ENCODE results near the gene IQGAP3.

The IQGAP3 gene

DNA sequence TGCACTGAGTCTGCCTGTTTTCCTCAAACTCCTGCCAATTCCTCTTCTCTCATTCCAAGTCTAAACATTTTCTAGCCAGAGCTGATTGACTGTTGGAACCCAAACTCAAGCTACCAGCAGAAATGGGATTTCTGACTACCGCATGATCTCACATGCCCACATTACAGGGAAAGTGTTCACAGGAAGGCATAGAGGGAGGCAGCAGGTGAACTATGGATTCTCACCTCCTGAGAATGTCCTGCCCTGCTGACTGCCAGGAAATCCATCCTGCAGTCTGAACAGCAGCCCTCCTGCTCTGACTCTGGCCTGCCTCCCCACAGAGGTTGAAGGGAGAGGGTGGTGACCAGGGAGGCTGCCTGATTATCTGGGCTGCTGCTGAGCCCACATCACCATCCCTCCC, 22.5 kb downstream of the IQGAP3 start:
- TF ChIP-seq TEAD4 (IDR thresholded peaks at IDR 0.05) (no peak), CREB1 (IDR thresholded peaks at IDR 0.05; ENCODE audit: low read depth) (no peak), YY1 (IDR thresholded peaks at IDR 0.05; ENCODE audit: low read depth) (no peak), RAD21 (IDR thresholded peaks at IDR 0.05; ENCODE audit: low read depth) (no peak), FOXM1 (IDR thresholded peaks at IDR 0.05; ENCODE audit: borderline replicate concordance, low read depth) (no peak), NFIC (IDR thresholded peaks at IDR 0.05) (no peak), MAX (IDR thresholded peaks at IDR 0.05) (no peak), EP300 (IDR thresholded peaks at IDR 0.05; ENCODE audit: borderline replicate concordance) (no peak), TCF12 (IDR thresholded peaks at IDR 0.05; ENCODE audit: low read depth) (no peak), CEBPB (IDR thresholded peaks at IDR 0.05) (no peak), ZBTB7A (IDR thresholded peaks at IDR 0.05; ENCODE audit: low read depth) (no peak), TAF1 (IDR thresholded peaks at IDR 0.05; ENCODE audit: low read depth) (no peak), REST (IDR thresholded peaks at IDR 0.05; ENCODE audit: low read depth) (no peak), EGR1 (IDR thresholded peaks at IDR 0.05) (no peak)
- TF ChIP-seq, protein P1, sequence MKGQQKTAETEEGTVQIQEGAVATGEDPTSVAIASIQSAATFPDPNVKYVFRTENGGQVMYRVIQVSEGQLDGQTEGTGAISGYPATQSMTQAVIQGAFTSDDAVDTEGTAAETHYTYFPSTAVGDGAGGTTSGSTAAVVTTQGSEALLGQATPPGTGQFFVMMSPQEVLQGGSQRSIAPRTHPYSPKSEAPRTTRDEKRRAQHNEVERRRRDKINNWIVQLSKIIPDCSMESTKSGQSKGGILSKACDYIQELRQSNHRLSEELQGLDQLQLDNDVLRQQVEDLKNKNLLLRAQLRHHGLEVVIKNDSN (IDR thresholded peaks at IDR 0.05), result no peak

DNA sequence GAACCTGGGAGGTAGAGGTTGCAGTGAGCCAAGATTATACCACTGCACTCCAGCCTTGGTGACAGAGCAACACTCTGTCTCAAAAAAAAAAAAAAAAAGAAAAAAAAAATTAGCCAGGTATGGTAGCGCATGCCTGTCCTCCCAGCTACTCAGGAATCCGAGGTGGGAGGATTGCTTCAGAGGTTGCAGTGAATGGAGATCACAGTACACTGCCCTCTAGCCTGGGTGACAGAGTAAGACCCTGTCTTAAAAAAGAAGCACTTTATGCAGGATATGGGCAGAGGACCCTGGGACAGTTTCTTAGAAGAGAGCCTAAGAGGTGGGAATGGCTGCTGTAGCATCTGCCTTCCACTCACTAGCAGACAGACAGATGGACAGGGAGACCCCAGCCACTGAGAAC, 23.0 kb downstream of the IQGAP3 start:
- TF ChIP-seq YY1 (IDR thresholded peaks at IDR 0.05; ENCODE audit: low read depth), result no peak
- no peak for TF ChIP-seq REST (IDR thresholded peaks at IDR 0.05; ENCODE audit: low read depth)
- TF ChIP-seq CEBPB (IDR thresholded peaks at IDR 0.05), result no peak
- no peak for TF ChIP-seq CREB1 (IDR thresholded peaks at IDR 0.05; ENCODE audit: low read depth)
- TF ChIP-seq EGR1 (IDR thresholded peaks at IDR 0.05), result no peak
- TF ChIP-seq, protein P1 (IDR thresholded peaks at IDR 0.05), result no peak
- no peak for TF ChIP-seq TEAD4 (IDR thresholded peaks at IDR 0.05)
- no peak for TF ChIP-seq ZBTB7A (IDR thresholded peaks at IDR 0.05; ENCODE audit: low read depth)
- no peak for TF ChIP-seq RAD21 (IDR thresholded peaks at IDR 0.05; ENCODE audit: low read depth)
- no peak for TF ChIP-seq MAX (IDR thresholded peaks at IDR 0.05)
- TF ChIP-seq NFIC (IDR thresholded peaks at IDR 0.05), result no peak
- TF ChIP-seq TAF1 (IDR thresholded peaks at IDR 0.05; ENCODE audit: low read depth), result no peak
- TF ChIP-seq FOXM1 (IDR thresholded peaks at IDR 0.05; ENCODE audit: borderline replicate concordance, low read depth), result no peak
- no peak for TF ChIP-seq TCF12 (IDR thresholded peaks at IDR 0.05; ENCODE audit: low read depth)

DNA sequence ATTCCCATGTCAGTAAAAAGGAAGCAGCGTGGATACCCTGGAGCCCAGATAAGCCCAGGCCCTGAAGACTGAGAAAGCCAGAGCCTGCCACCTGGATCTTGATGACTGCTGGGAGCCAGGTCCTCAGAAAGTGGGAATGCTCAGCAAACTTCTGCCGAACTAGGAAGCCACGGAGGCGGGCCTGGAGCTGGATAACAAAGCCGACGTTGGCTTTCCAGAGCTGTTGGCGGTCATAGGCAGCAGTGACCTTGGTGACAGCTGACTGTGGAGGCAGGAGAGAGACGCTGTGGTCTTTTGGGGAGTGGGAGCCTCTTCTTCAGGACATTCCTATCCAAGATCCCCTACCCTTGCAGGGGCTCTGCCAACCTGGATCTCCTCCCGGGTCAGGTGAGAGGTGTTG, 24.4 kb downstream of the IQGAP3 start:
- TF ChIP-seq, protein P1 (IDR thresholded peaks at IDR 0.05), result no peak
- TF ChIP-seq YY1 (IDR thresholded peaks at IDR 0.05; ENCODE audit: low read depth) (no peak), NFIC (IDR thresholded peaks at IDR 0.05) (no peak)

DNA sequence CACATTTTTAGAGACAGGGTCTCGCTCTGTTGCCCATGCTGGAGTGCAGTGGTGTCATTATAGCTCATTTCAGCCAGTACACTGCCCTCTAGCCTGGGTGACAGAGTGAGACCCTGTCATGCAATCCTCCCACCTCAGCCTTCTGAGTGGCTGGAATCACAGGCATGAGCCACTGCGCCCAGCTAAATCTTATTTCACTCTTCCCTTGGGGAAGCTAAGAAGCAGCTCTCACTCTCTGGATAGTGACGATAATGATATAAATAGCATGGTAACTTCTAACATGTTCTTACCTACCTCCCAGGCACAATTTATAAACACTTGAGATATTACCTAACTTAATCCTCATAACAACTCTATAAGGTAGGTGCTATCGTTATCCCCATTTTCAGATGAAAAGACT, 24.9 kb downstream of the IQGAP3 start:
- TF ChIP-seq YY1 (IDR thresholded peaks at IDR 0.05; ENCODE audit: low read depth) (no peak), ZBTB7A (IDR thresholded peaks at IDR 0.05; ENCODE audit: low read depth) (no peak), TCF12 (IDR thresholded peaks at IDR 0.05; ENCODE audit: low read depth) (no peak), EGR1 (IDR thresholded peaks at IDR 0.05) (no peak), TAF1 (IDR thresholded peaks at IDR 0.05; ENCODE audit: low read depth) (no peak), CREB1 (IDR thresholded peaks at IDR 0.05; ENCODE audit: low read depth) (no peak), RAD21 (IDR thresholded peaks at IDR 0.05; ENCODE audit: low read depth) (no peak), FOXM1 (IDR thresholded peaks at IDR 0.05; ENCODE audit: borderline replicate concordance, low read depth) (no peak)

DNA sequence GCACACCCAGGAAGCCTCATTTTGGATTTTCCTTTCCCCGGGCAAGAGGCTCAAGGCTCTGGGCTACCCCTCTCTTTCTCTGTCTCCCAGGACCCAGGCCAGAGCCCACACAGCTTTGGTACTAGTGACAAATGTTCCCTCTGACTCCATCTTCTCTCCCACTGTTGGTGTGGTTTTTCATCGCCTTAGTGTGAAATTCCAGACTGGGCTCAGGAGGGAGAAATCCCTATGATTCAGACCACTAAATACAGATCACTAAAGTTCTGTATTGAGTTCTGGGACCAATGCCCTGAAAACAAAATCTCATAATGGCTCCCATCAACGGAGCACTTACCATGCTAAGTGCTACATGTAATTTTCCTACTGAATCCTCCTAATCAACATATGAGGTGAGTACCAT, 26.1 kb downstream of the IQGAP3 start:
- no peak for TF ChIP-seq MAX (IDR thresholded peaks at IDR 0.05)
- TF ChIP-seq TAF1 (IDR thresholded peaks at IDR 0.05; ENCODE audit: low read depth), result no peak
- no peak for TF ChIP-seq EP300 (IDR thresholded peaks at IDR 0.05; ENCODE audit: borderline replicate concordance)
- no peak for TF ChIP-seq CEBPB (IDR thresholded peaks at IDR 0.05)
- TF ChIP-seq TEAD4 (IDR thresholded peaks at IDR 0.05), result no peak
- TF ChIP-seq CREB1 (IDR thresholded peaks at IDR 0.05; ENCODE audit: low read depth), result no peak
- TF ChIP-seq REST (IDR thresholded peaks at IDR 0.05; ENCODE audit: low read depth), result no peak
- TF ChIP-seq ZBTB7A (IDR thresholded peaks at IDR 0.05; ENCODE audit: low read depth), result no peak
- no peak for TF ChIP-seq EGR1 (IDR thresholded peaks at IDR 0.05)
- TF ChIP-seq, protein P1 (IDR thresholded peaks at IDR 0.05), result no peak
- no peak for TF ChIP-seq RAD21 (IDR thresholded peaks at IDR 0.05; ENCODE audit: low read depth)
- no peak for TF ChIP-seq TCF12 (IDR thresholded peaks at IDR 0.05; ENCODE audit: low read depth)
- TF ChIP-seq YY1 (IDR thresholded peaks at IDR 0.05; ENCODE audit: low read depth), result no peak
- TF ChIP-seq FOXM1 (IDR thresholded peaks at IDR 0.05; ENCODE audit: borderline replicate concordance, low read depth), result no peak
- no peak for TF ChIP-seq NFIC (IDR thresholded peaks at IDR 0.05)

Data from Ishikawa (cell line).